ENCODE results near the gene LY6G5C. TPM values are rescaled to one million over a fixed set of nuclear protein-coding genes. Genes with fewer than 3 reads are reported as not detected.

The LY6G5C gene
- total and polyA plus RNA-seq, 9 of the 15 experiments (the other 6 are each of a cell fraction or from before 2014, with no cell fraction given): 0.10 to 0.67 (median 0.46) TPM; not detected in 4

DNA sequence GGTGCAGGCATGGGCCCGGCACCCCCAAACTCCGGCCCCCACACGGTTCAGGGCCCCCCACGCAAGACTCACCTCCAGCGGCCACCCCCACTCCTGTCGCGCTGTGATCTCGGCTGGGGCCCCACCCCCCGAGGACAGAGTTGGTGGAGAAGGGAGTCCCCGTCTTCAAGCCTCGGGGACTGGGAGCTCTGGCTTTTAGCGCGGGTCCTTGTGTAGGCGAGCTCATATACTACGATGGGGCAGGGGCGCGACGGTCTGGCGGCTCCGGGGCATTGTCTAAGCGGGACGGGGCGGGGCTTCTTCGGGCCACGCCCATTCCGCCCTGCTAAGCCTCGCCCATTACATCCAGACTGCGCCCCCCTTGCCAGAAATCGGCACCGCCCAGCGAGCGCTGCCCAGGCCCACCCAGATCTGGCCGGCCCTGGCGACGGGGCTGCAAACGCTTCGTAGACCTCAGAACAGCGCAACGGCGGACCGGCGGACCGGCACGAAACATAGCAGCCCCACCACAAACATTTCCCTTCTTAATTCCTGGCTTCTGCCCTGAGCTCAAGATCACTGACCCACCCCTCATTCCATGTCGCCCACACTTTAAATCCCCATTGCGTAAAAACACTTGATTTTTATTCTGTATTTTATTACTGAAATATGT lies 49.2 kb upstream of the LY6G5C start (continued):
- TF ChIP-seq ZNF174 (CRISPR knock-in tag; IDR thresholded peaks at IDR 0.05) (peak; percentile 89; the same call in 1 of the 2 replicates), CBFB (CRISPR knock-in tag; IDR thresholded peaks at IDR 0.05) (no peak), ZNF311 (CRISPR knock-in tag; IDR thresholded peaks at IDR 0.05) (no peak), ILK (tag; IDR thresholded peaks at IDR 0.05; ENCODE audit: borderline replicate concordance, low read depth) (no peak), PURB (CRISPR knock-in tag; IDR thresholded peaks at IDR 0.05; ENCODE audit: low read depth) (no peak), THAP7 (CRISPR knock-in tag; IDR thresholded peaks at IDR 0.05) (peak; percentile 97), NELFE (IDR thresholded peaks at IDR 0.05; ENCODE audit: insufficient read depth, insufficient read length) (no peak), ZNF407 (IDR thresholded peaks at IDR 0.05; ENCODE audit: low read depth) (no peak), E2F3 (CRISPR knock-in tag; IDR thresholded peaks at IDR 0.05) (peak; percentile 91), ARNT (IDR thresholded peaks at IDR 0.05) (no peak), POLR2H (tag; IDR thresholded peaks at IDR 0.05; ENCODE audit: low read depth) (no peak), ZNF347 (CRISPR knock-in tag; IDR thresholded peaks at IDR 0.05; ENCODE audit: low read depth) (peak; percentile 96), CREB1 (IDR thresholded peaks at IDR 0.05) (peak; percentile 47), CREB1 (CRISPR knock-in tag; IDR thresholded peaks at IDR 0.05) (no peak), DEAF1 (CRISPR knock-in tag; IDR thresholded peaks at IDR 0.05) (peak; percentile 96)
- TF ChIP-seq, protein P1, sequence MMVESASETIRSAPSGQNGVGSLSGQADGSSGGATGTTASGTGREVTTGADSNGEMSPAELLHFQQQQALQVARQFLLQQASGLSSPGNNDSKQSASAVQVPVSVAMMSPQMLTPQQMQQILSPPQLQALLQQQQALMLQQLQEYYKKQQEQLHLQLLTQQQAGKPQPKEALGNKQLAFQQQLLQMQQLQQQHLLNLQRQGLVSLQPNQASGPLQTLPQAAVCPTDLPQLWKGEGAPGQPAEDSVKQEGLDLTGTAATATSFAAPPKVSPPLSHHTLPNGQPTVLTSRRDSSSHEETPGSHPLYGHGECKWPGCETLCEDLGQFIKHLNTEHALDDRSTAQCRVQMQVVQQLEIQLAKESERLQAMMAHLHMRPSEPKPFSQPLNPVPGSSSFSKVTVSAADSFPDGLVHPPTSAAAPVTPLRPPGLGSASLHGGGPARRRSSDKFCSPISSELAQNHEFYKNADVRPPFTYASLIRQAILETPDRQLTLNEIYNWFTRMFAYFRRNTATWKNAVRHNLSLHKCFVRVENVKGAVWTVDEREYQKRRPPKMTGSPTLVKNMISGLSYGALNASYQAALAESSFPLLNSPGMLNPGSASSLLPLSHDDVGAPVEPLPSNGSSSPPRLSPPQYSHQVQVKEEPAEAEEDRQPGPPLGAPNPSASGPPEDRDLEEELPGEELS (CRISPR knock-in tag; IDR thresholded peaks at IDR 0.05; ENCODE audit: borderline replicate concordance): peak; percentile 84; the same call in 1 of the 2 replicates
